Spinal cord (tissue), 10 donors: ENCODE data around the gene CPN2. TPM values are rescaled to one million over a fixed set of nuclear protein-coding genes. Genes with fewer than 3 reads are reported as not detected.

Experiments used
- DNase-seq, 6 donors: peaks; one replicate each; pipeline versions ENCODE4 v3.0.0 to v3.0.0-alpha.2; 2013 to 2015; ENCODE audit warnings: low spot score in 6 of 6, low read depth in 4 of 6
- H3K27ac ChIP-seq: one replicate; pipeline ENCODE4 v1.5.1; 2013; ENCODE audit warnings: low read depth, low read length, control low read depth
- H3K27me3 ChIP-seq: one replicate; pipeline ENCODE4 v1.6.1; 2013; ENCODE audit warnings: low read length; ENCODE audit not compliant: control insufficient read depth, insufficient read depth
- H3K36me3 ChIP-seq: one replicate; pipeline ENCODE4 v1.6.1; 2013; ENCODE audit warnings: low read length; ENCODE audit not compliant: control insufficient read depth, insufficient read depth
- H3K4me1 ChIP-seq: one replicate; pipeline ENCODE4 v1.6.1; 2013; ENCODE audit warnings: low read length; ENCODE audit not compliant: control insufficient read depth, insufficient read depth
- H3K4me3 ChIP-seq: one replicate; pipeline ENCODE4 v1.5.1; 2013; ENCODE audit warnings: low read depth, low read length, control low read depth
- H3K9me3 ChIP-seq: one replicate; pipeline ENCODE4 v1.6.1; 2013; ENCODE audit warnings: low read length; ENCODE audit not compliant: control insufficient read depth, insufficient read depth
- WGBS: methylation state at CpG from one replicate; pipeline ENCODE4 v1.1.5; 2013; ENCODE audit warnings: missing lambda C conversion rate; ENCODE audit not compliant: insufficient coverage; 5-methylcytosine and 5-hydroxymethylcytosine counted together
- polyA plus RNA-seq, 2 donors: library from polyadenylated mRNA; unstranded; fragments of 120-200 nt; gene quantifications; one replicate each; pipeline ENCODE4 v1.2.1, GENCODE V29; 2013; ENCODE audit not compliant: insufficient read length in 2 of 2
- total RNA-seq, 2 donors: library from RNA; depleted of rRNA in 1 of 2; stranded (reverse); fragments of 120-200 nt in 1 of 2; fragments of >200 nt in 1 of 2; gene quantifications; one replicate each; pipeline versions ENCODE4 v1.2.3 to v1.2.4, GENCODE V29; 2013 to 2014
- donor health status: healthy.

CPN2 gene
- total and polyA plus RNA-seq, 4 donors, result not detected

GRCh38 chr3:194390835-194391234 lies 39.7 kb upstream of the CPN2 start:
- no peak for DNase-seq
- H3K9me3 ChIP-seq, result peaks cover 5% of the 10 kb centered on the region
- no peak overlapping the region for H3K27ac ChIP-seq
- peaks cover 6% of the 10 kb centered on the region for H3K27me3 ChIP-seq
- H3K36me3 ChIP-seq, result no peaks in the 10 kb centered on the region
- H3K4me1 ChIP-seq, result peaks cover 4% of the 10 kb centered on the region
- no peak overlapping the region for H3K4me3 ChIP-seq

GRCh38 chr3:194389269-194389668 lies 38.1 kb upstream of the CPN2 start:
- peaks cover 5% of the 10 kb centered on the region for H3K9me3 ChIP-seq
- no peaks in the 10 kb centered on the region for H3K36me3 ChIP-seq
- no peaks in the 10 kb centered on the region for H3K4me1 ChIP-seq
- H3K27ac ChIP-seq, result no peak overlapping the region
- DNase-seq, result no peak
- H3K27me3 ChIP-seq, result no peaks in the 10 kb centered on the region
- 83% methylated on average over 7 of the region's 8 CpGs for WGBS
- no peak overlapping the region for H3K4me3 ChIP-seq

DNA sequence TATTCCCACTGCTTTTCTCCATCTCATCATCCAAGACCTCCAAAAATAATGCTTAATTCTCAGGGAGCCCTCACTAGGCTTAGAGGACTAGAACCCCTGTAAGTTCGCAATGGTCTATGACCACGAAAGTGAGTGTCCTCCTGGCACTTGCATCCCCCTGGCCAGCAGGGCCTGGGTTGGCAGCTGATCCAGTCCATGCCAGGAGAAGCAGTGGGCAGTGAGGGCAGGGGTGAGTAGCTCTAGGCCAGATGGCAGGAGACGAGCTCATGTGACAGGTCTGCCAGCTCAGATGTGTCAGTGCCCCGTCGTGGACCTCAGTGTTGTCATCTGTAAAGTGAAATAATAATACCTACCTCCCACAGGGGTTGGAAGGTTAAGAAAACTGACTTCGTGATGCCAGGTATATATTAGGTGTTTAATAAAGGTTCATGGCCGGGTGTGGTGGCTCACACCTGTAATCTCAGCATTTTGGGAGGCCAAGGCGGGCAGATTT lies 36.8 kb upstream of the CPN2 start:
- Histone ChIP-seq H3K4me3 (no peak overlapping the region), H3K4me1 (peaks cover under 1% of the 10 kb centered on the region), H3K27ac (no peak overlapping the region), H3K9me3 (peaks cover 5% of the 10 kb centered on the region), H3K27me3 (no peaks in the 10 kb centered on the region), H3K36me3 (no peaks in the 10 kb centered on the region)
- 94% methylated on average over 2 of the region's 8 CpGs for WGBS
- DNase-seq, result no peak

- WGBS, result 97% methylated on average over 6 of the region's 6 CpGs
- no peak for DNase-seq
- H3K4me3 ChIP-seq, result no peak overlapping the region
- H3K4me1 ChIP-seq, result peaks cover 7% of the 10 kb centered on the region
- H3K9me3 ChIP-seq, result peaks cover 5% of the 10 kb centered on the region
- H3K27ac ChIP-seq, result no peak overlapping the region
- H3K36me3 ChIP-seq, result no peaks in the 10 kb centered on the region
- H3K27me3 ChIP-seq, result no peaks in the 10 kb centered on the region
These were observed 36.1 kb upstream of the CPN2 start for GRCh38 chr3:194387276-194387675.

DNA sequence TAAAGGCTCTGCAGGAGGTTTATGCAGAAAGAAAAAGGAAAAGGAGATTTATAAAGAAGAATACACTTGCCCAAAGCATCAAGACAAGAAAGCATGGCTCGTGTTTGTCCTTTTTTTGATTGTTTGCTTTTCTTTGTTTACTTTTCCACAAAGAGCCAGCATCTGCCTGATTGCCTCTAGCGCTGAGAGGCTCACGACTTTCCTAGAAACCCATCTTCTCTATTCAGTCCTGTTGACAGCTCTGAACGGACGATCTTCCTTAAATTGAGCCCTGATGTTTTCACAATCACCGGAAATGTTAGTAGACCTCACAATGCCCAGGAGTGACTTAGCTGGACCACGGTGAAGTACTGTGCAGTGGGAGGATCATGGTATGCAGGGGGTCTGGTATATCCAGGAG lies 35.5 kb upstream of the CPN2 start:
- Histone ChIP-seq H3K27me3 (no peaks in the 10 kb centered on the region), H3K27ac (no peak overlapping the region), H3K36me3 (no peaks in the 10 kb centered on the region), H3K9me3 (peaks cover 5% of the 10 kb centered on the region), H3K4me1 (peaks cover 10% of the 10 kb centered on the region), H3K4me3 (no peak overlapping the region)
- WGBS, result 48% methylated on average over 2 of the region's 7 CpGs
- no peak for DNase-seq

- no peaks in the 10 kb centered on the region for H3K36me3 ChIP-seq
- no peak overlapping the region for H3K27ac ChIP-seq
- no peak overlapping the region for H3K4me3 ChIP-seq
- DNase-seq, result no peak
- peaks cover 5% of the 10 kb centered on the region for H3K9me3 ChIP-seq
- peaks cover 16% of the 10 kb centered on the region for H3K4me1 ChIP-seq
- 86% methylated on average over 13 of the region's 15 CpGs for WGBS
- no peaks in the 10 kb centered on the region for H3K27me3 ChIP-seq
These were observed 34.9 kb upstream of the CPN2 start for GRCh38 chr3:194386066-194386465.

DNA sequence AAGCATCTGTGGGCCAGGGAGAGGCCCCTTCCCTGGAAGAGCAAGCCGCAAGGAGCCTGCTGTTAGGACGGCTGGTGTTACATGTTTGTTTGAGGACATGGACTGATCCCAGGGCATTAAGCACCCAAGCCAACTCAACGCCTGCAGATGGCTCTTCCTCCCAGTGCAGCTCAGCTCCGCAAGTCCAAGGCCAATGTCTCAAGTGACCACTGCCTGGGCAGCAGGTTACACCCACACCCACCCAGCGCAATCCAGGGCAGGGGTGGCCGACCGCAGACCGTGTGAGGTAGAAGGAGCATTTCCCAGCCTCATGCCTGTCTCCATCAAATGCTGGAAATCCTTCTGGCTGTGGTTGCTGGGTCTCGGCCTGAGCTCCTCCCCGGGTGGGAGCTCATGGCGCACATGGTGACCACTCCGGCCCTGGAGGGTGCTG lies 33.5 kb upstream of the CPN2 start:
- no peak for DNase-seq
- peaks cover 19% of the 10 kb centered on the region for H3K4me1 ChIP-seq
- WGBS, result 94% methylated on average over 9 of the region's 12 CpGs

DNA sequence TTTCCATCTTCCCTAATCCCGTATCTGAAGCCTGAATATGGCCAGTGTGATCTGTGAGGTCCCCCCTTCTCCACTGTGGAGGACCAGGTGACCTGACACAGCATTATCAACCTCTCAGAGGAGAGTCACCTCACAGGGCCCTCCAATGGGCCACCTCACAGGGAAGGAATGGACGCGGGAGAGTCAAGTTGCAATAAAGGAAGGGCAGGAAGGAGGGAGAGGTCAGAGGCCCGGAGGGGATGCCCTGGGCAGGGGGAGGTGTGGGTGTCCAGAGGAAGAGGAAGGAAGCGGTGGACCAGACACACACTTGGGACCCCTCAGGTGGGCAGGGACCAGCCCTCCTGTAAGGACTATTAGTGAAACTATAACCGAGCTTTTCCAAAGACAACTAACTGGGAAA lies 33.0 kb upstream of the CPN2 start:
- Histone ChIP-seq H3K9me3 (peaks cover under 1% of the 10 kb centered on the region), H3K36me3 (no peaks in the 10 kb centered on the region), H3K27ac (no peak overlapping the region), H3K27me3 (no peaks in the 10 kb centered on the region), H3K4me1 (peaks cover 19% of the 10 kb centered on the region), H3K4me3 (no peak overlapping the region)
- DNase-seq, result no peak
- 69% methylated on average over 5 of the region's 6 CpGs for WGBS

More for the DNA sequence above, 33.5 kb upstream of the CPN2 start:
- no peak overlapping the region for H3K27ac ChIP-seq
- no peaks in the 10 kb centered on the region for H3K36me3 ChIP-seq
- no peak overlapping the region for H3K4me3 ChIP-seq
- peaks cover 2% of the 10 kb centered on the region for H3K9me3 ChIP-seq
- no peaks in the 10 kb centered on the region for H3K27me3 ChIP-seq

DNA sequence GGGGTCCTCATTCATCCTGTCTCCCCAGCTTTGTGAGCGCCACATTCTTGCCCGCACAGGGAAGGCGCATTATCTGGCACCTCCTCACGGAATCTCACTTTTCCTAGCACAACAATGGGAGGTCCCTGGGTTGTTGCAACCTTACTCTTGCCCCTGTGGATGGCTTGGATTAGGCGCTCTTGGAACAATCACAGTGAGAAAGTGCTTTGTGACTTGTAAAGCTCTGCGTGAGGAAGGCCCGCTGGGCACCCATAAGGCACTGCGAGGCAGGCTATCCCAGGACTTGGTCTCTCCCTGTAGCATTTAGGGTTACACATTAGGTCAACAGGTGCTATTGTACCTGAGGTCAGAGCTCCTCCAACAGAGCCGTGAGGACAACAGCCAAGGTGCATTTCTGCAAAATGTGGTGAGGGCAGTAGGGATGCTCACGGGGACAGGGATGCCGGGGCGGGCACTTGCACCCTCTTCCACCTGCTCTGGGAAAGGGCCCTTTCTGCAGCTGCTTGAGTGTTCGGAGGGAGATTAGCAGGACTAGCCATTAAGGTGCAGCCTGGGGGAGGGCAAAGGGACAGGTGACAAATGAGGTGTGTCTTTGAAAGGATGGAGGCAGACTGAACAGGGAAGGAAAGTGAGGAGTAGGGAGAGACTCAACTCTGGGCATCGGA lies 32.3 kb upstream of the CPN2 start:
- DNase-seq, result no peak
- WGBS, result 85% methylated on average over 12 of the region's 14 CpGs
- Histone ChIP-seq H3K27ac (no peak overlapping the region), H3K27me3 (no peaks in the 10 kb centered on the region), H3K4me3 (no peak overlapping the region), H3K9me3 (no peaks in the 10 kb centered on the region), H3K36me3 (no peaks in the 10 kb centered on the region), H3K4me1 (peaks cover 19% of the 10 kb centered on the region)

DNA sequence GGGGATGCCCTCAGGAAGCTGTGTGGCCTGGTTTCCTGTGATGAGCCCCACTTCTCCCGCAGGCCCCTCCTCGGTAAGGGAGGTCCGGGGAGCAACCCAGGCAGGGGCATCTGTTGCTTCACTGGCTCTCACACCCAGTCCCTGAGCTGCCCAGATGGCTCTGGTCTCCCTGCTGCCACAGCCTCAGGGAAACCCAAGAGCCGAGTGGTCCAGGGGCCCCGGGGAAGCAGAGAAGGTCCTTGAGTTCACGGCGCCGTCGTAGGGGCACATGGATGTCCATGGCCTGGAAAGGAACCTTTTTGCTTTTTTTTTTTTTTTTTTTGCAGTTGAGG lies 31.7 kb upstream of the CPN2 start:
- no peaks in the 10 kb centered on the region for H3K9me3 ChIP-seq
- H3K4me1 ChIP-seq, result peaks cover 19% of the 10 kb centered on the region
- 80% methylated on average over 9 of the region's 9 CpGs for WGBS
- H3K36me3 ChIP-seq, result no peaks in the 10 kb centered on the region
- DNase-seq, result no peak
- H3K27me3 ChIP-seq, result no peaks in the 10 kb centered on the region
- no peak overlapping the region for H3K4me3 ChIP-seq
- no peak overlapping the region for H3K27ac ChIP-seq
